GM21390 (cell line): ENCODE data around the gene CLEC1A.

Experiments
- ATAC-seq: cut with Tn5 transposase; IDR thresholded peaks from one replicate; pipeline ENCODE4 v1.9.1; 2021; ENCODE audit not compliant: unreplicated experiment

Gene CLEC1A

DNA sequence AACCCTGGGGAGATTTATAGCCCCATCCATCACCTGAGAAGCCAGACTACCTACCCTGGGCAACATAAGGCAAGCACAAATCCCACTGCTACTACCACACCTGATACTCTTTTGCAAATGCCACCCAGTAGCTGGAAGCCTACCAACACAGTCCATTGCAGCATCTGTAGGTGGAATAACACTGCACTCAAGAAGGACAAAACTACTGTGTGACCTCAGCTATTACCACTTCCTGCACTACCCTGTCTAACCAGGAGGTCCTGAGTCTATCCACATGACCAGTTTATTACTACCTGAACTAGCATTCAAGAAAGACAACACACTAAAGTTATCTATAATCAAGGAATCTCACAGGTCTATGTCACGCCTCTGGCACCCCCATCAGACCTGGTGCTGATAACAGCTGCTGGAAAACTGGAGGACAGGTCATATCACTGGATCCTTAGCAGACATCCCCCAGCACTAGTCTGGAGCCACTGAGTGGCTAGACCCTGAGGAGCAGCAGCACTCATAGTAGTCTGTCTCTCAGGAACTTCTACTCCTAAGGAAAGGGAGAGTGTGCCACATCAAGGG is 2.9 kb upstream of the CLEC1A start:
- no peak for ATAC-seq

DNA sequence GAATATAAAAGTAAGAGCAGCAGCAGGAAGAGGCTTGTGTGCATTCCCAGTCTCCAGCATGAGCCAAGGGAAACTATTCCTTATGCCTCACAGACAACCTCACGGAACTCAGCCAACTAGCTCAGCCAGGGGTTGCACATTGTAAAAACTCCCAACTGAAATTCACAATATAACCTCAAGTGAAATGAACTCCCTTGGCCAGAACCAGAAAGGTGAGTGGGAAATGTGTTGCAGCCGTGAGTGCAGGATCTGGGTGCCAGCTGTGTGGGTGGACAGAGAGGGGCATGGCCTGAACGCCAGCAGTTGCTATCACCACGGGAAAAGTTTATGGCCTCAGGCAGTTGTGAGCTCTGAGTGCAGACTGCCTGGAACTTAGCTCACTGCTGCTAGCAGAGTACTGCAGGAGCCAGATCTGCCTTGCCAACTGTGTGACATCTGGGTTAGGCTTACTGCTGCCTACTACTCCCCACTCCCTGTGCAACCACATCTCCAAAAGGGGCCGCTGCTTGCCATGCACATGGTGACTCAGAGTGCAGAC is 2.3 kb upstream of the CLEC1A start:
- ATAC-seq, result no peak

DNA sequence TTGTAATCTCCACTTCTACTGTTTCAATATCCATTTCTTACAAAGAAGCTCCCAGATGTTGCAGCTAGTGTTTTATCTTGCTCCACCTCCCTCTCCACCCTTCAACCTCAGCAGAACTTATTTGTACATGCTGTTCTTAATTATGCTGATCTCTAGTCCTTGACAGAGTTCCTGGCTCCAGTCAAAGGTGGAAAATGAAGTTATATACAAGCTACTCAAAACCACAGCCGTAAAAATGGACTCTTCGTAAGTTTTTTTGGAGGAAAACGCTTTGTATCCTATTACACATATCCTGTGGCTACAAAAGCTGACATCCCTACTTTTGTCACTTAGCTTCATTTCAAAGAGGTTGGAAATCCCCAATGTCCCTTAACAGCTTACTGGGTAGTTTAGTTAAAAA is 1.3 kb downstream of the CLEC1A start:
- no peak for ATAC-seq

DNA sequence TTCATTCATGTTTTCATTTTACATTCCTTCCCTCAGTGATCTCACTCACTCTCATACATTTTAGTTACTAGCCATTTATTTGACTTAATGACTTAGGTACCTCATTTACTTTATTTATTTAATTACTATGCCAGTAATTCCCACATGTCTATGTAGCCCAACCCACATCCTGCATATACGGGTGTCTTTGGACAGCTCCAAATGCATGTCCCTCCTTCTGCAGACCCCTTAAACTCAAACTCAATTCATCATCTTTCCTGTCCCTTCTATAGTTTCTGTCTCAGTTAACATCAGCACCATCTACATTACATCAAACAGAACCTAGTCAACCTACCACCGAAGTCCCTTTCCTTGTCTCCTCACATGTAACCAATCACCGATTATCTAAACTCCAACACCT is 2.8 kb downstream of the CLEC1A start:
- ATAC-seq, result no peak

DNA sequence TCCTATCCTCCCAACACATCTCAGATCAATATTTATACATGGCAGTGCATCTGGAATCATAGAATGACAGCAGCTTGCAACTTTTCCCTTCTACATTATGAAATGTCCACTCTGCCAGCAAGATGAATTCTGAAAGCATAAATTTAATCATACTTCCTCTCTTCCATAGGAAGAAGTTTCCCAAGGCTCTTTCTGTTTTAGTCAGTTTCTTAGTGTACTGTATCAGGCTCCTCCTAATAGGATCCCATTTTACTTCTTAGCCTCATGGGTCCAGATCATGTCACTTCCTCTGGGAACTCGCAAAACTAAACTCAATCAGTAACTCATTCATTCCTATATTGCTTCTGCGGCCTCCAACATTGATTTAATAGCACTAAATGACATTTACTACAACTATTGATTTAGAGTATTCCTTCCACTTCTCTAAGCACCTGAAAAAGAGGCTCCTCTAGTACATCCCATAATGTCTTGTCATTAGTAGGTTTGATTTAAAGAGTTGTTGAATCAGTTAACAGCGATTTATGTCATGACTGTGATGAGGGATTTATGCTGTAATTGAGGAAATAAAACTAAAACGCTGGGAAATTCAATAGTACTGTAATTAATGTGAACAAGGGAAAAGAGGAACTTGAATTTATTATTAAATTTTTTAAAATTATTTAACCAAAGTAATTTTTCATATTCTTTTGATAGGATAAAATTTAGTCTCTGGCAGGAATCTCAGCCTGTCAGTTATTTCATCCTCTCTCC is 4.0 kb downstream of the CLEC1A start:
- ATAC-seq, result no peak

DNA sequence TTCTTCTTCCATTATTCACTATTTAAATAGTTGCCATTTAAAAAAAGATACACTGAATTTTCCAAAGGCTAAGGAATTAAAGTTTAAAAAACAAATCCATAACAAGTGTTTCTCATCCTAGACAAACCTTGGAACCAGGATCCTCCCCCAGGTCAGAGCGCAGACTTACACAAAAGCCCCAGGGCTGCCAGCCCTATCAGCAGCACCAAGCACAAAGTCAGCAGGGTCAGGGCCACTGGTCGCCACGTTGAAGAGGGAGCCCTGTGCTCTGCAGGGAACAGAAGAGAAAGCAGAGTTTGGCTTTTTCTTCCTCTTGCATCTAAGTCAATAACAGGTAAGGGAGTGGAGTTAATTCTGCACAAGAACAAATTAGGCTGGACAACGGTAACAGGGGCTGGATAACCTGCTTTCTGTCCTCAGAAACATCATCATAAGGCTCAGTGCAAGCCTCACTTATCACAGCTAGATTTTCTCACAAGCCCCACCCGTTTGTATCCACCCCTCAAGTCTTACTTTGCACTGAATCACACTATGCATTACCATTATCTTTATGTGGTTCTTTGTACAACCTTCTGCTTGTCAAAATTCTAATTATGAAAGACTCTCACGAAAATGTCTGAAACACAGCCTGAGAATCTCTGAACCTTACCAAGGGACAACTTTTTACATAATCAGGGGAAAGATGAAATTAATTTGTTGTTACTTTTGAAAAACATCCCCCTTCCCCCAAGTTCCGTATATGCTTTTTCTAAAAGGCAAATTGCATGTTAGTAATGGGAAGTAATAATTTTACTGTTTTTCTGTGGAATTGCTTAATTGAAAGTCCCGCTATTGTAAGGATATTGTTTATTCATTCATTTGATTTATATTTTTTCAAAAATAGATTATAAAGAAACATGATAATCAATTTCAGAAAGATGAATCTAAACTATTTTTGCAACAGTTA is 9.6 kb downstream of the CLEC1A start:
- ATAC-seq, result no peak

DNA sequence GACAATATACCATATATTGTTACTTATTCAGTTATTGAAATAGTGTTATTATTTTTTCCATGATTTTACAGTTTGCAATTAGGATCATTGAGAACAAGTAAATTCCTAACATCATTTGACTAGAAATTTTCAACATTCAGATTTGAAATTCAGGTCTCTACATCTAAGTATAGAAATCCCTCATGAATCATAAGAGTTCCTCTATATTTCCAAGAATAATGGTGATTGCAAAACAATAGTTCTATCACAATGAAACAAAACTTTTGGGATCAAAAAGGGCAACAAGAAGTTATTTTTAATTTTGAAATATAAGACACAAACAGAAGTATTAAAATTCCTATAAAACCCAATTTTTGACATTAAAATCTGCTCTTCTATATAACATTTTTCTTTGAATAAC is 10.8 kb downstream of the CLEC1A start:
- ATAC-seq, result no peak

DNA sequence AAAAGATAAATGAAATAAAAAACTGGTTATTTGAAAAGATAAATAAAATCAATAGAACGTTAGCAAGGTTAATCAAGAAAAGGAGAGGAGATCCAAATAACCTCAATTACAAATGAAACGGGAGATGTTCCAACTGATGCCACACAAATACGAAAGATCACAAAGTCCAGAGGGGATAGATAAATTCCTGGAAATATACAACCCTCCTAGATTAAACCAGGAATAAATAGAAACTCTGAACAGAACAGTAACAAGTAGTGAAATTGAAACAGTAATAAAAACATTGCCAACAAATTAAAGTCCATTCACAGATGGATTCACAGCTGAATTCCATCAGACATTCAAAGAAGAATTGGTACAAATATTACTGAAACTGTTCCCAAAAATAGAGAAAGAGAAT is 12.4 kb downstream of the CLEC1A start:
- no peak for ATAC-seq

DNA sequence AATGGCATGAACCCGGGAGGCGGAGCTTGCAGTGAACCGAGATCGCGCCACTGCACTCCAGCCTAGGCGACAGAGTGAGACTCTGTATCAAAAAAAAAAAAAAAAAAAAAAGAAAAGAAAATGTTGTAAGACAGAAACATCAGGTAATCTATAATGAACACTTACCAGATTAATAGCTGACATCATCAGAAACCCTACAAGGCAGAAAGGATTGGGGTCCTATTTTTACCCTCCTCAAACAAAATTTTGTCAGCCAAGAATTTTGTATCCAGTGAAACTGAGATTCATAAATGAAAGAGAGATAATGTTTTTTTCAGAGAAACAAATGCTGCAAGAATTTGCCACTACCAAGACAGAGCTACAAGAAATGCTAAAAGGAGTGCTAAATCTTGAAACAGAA is 14.1 kb downstream of the CLEC1A start:
- no peak for ATAC-seq

DNA sequence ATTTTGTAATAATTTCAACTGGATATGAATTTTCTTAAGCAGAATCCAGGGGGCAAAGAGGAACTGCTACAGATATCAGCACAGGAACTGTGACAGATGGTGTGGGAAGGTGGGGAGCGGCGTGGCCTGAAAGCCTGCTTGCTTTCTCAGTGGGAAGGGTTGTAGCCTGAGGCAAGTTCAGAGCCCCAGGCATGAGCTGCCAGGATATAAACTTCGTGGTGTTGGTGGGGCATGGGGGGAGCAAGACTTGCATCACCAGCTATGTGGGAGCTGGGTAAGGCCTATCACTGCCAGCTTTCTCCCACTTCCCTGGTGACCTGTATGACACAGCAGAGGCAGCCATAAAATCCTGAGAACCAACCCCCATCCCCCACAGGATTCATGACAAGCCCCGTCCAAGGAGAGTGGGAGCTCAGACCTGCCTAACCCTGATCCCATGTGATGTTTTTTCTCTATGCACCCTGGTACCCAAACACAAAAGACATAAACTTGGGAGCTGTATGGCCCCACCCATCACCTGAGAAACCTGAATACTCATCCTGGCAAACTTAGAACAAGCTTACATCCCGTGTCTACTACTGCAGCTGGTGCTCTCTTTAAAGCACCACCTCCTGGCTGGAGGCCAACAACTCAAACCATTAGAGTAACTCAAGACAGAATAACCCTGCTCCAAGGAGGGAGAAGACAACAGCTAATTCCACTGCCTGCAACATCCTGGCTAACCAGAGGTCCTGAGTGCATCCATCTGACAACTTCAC is 16.5 kb downstream of the CLEC1A start:
- no peak for ATAC-seq

DNA sequence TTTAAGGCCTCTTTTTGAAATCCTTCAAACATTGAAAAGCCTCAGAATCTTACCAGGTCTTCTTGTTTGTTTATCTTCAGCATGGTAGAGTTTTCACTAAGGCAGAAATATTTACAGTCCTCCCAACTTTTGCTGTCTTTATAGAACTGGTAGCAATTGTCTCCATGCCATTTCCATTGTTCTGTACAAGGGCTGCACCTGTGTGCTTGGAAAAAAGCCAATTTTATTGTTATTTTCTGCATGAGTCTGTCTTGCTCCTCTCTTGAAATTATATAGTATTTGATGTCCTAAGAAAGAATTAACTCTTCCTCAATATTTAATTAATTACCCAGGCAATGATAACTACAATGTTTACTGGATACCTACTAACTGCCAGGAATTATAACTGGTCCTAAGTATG is 23.3 kb downstream of the CLEC1A start:
- ATAC-seq, result no peak

DNA sequence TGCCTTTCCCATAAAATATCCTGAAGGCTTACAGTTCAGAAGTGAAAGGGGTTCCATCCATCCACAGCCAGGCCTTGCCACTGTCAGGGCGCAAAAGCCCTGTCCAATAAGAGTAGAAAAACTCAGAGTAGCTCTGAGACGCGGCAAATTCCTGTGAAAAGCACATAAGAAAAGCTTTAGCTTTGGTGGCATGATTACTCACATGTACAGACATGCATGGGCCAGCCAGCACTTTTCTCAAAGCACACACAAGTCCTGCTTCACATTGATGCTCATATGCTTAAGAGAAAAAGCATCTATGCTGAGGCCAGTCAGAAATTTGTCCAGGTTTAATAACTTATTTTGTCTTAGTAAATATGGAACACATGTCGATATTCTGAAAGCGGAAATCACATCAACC is 25.5 kb downstream of the CLEC1A start:
- ATAC-seq, result no peak

DNA sequence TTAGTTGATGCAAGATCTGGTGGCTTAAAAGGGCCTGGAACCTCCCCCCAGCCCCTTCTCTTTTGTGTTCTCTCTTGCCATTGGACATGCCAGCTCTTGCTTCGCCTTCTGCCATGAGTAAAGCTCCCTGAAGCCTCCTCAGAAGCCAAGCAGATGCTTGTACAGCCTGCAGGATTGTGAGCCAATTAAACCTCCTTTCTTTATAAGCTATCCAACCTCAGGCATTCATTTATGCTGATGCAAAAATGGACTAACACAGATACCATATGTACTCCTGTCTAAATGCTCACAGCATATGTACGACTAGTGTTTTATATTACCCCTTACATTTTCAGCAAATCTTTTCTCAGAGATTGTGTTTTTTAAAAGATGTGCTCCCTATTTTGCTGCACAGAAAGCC is 26.7 kb downstream of the CLEC1A start:
- no peak for ATAC-seq

DNA sequence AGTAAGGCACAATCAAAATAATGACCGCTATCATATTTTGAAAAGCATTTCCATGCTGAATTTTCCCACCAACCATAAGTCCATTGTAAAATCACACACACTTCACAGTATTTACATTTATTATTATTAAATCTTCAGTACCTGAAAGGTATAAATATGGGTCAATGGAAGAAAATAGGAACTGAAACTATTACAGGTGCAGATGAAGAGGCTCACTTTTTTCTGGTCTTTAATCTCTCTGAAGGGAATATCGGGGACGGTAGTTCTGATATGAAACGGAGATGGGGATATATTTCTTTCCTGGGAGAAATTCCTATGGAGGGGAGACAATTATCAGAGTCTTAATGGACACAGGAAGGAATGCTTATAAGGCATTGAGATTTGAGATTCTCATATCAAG is 28.4 kb downstream of the CLEC1A start:
- no peak for ATAC-seq

DNA sequence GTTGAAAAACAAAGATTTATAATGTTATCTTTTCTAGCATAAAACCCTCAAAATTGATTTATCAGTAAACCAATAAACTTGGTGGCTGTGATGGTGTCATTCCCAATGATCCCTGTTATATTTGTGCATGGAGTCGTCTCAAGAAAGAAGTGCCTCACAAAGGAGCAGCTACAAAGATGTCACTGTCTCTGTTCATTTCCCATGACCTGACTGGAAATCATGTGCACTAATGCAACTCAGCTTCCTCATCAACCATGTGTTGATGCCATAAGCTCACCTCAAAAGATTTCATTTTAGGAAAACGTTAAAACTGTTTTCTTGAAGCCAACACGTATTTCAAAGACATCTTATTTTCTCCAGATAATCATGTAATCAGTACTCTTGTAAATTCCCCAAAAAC is 28.8 kb downstream of the CLEC1A start:
- no peak for ATAC-seq

DNA sequence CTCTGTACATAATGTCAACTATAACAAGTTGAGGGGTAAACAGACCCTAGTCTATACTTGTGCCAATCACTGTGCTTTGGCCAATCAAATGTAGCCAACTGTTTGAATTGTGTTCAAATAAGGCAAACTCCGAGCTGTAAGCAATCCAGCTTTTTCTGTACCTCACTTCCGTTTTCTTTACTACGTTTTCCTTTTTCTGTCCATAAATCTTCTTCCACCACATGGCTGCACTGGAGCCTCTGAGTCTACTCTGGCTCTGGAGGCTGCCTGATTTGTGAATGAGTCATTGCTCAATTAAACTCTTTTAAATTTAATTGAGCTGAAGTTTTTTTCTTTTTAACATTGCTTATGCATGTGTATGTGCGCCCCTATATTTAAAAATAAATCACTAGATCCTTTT is 29.7 kb downstream of the CLEC1A start:
- ATAC-seq, result no peak

DNA sequence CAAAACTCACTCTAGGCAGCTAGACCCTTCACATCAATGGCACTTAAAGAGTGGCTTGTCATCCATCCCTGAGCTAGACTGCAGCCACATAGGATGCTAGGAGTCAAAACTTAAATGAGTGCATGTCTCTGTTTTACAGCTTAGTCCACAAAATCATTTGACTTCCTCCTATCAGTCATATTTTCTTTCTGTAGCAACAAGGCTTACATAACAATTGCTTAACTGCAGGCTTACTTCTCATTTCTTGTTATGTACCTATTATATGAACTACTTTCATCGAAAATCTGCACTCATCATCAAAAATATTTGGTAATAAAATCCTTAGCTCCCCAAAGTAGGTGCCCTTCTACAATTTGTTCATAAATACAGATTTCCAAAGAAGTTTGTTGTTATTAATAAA is 30.1 kb downstream of the CLEC1A start:
- ATAC-seq, result no peak

DNA sequence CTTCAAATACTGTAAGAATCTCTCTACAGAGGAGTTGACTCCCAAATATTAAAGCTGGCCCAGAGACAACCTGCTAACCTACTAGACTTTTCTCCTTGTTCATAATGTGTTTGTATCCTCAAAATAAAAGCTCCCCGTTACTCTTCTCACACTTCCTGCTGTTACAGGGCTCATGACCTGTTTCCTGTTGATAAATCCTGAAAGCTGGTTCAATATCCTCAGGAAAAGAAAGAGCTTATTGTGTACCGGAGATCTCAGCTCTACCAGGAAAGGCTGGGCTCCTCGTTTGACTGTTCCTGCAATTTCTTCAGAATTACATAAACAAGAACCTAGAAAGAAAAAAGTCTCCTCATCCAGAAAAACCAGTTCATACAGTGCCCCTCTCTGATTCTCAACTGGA is 30.8 kb downstream of the CLEC1A start:
- ATAC-seq, result no peak

DNA sequence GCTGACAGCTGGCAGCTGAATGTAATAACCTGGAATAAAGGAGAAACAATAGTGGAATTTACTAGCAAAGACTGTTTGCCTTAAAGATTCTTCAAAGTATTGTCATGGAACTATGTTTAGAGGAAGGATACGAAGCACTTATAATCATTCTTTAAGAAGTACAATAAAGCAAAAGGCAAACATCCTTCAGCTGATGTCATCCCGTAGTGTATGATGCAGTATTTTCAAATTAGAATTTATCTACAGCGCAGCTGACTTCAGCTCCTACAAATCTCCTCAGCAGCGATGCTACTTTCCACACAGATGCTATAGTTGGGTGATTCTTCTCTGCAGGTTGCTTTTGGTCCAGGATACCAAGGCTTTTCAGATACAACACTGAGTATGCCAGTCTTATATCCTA is 31.5 kb downstream of the CLEC1A start:
- ATAC-seq, result no peak

DNA sequence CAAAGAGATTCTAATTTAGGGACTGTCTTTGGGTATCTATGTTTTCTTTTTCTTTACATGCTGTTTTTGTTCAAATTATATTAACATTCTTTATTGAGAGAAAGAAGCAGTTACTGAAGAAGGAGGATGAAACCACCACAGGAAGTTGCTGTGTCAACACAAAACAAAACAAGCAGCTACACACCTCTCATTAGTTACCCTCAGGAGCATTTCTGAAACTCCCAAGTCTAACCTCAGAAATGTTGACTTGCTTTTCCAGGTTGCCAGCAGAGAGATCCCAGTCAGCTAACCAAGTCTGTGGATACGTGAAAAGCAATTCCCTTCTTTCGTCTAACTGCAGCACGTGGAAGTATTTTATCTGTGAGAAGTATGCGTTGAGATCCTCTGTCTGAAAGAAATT is 33.5 kb downstream of the CLEC1A start:
- no peak for ATAC-seq

DNA sequence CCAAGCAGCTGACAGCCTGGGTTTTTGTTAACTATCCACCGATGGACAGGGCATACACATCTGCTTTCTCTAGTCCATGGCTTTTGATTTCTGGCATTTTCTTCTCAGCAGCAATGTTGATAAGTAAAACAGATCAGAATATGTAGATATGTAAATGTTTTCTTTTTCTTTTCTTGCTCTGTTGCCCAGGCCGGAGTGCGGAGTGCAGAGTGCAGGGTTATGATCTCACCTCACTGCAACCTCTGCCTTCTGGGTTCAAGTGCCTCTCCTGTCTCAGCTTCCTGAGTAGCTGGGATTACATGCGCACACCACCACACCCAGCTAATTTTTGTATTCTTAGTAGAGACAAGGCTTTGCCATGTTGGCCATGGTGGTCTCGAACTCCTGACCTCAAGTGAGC is 40.4 kb downstream of the CLEC1A start:
- no peak for ATAC-seq
